Thyroid gland (tissue), 4 donors: Measurements from ENCODE around the gene CBX1. TPM values are rescaled to one million over a fixed set of nuclear protein-coding genes. Genes with fewer than 3 reads are reported as not detected.

Experiments
- DNase-seq, 2 donors: peaks; one replicate each; pipeline ENCODE4 v3.0.0-alpha.2; 2019
- H3K27ac ChIP-seq, 3 donors: fragments of 200-600 bp; sonication (generic); 1 replicate in 2 of 3; 2 replicates in 1 of 3; pipeline ENCODE4 v1.5.1; 2016 to 2019; ENCODE audit warnings: mild to moderate bottlenecking in 1 of 3, moderate library complexity in 1 of 3
- H3K27me3 ChIP-seq: fragments of 200-600 bp; sonication (generic); one replicate; pipeline ENCODE4 v1.5.1; 2019
- H3K36me3 ChIP-seq, 2 donors: fragments of 200-600 bp; sonication (generic); one replicate each; pipeline ENCODE4 v1.5.1; 2016 to 2019
- H3K4me1 ChIP-seq, 2 donors: fragments of 200-600 bp; sonication (generic); one replicate each; pipeline ENCODE4 v1.5.1; 2017 to 2019
- H3K4me3 ChIP-seq, 3 donors: fragments of 200-600 bp; sonication (generic); replicated peaks in 1 of 3; 1 replicate in 2 of 3; 2 replicates in 1 of 3; pipeline ENCODE4 v1.5.1; 2016; ENCODE audit warnings: mild to moderate bottlenecking in 1 of 3
- H3K9me3 ChIP-seq: fragments of 200-600 bp; sonication (generic); one replicate; pipeline ENCODE4 v1.5.1; 2017
- POLR2A ChIP-seq, 2 donors: fragments of 450-650 bp; IDR thresholded peaks; one replicate each; pipeline ENCODE4 v1.6.1; 2017; ENCODE audit warnings: antibody characterized with exemption in 2 of 2, mild to moderate bottlenecking in 2 of 2, moderate library complexity in 1 of 2
- WGBS, 2 donors: methylation state at CpG; one replicate each; pipeline ENCODE4 v1.1.5; 2017; 5-methylcytosine and 5-hydroxymethylcytosine counted together
- intact Hi-C: fragments of 100-400 bp; cut with DNase I; formaldehyde crosslinking; loops from one replicate; pipeline ENCODE4 v1.15.1; 2023
- microRNA counts, 2 donors: library from miRNA; unstranded; fragments of <30 nt; microRNA quantifications; one replicate each; lab custom pipeline; 2016 to 2017
- microRNA-seq: library from miRNA; unstranded; fragments of <30 nt; microRNA quantifications from one replicate; pipeline ENCODE4, GENCODE V29; 2016
- small RNA-seq: library from RNA; depleted of rRNA; stranded (forward); fragments of <200 nt; gene quantifications from one replicate; pipeline ENCODE3, GENCODE V24; 2016
- total RNA-seq, 4 donors: library from RNA; depleted of rRNA; stranded (reverse); fragments of >200 nt; gene quantifications; one replicate each; pipeline ENCODE4 v1.2.3, GENCODE V29; 2016
- TF ChIP-seq, protein P1 (sequence below), 6 experiments: fragments of 200-600 bp in 3 of 6; fragments of 450-650 bp in 3 of 6; sonication (generic) in 3 of 6; IDR thresholded peaks; one replicate each; pipeline ENCODE4 v1.5.1; 2016 to 2019; ENCODE audit warnings: antibody characterized with exemption in 6 of 6, mild to moderate bottlenecking in 2 of 6, inconsistent platforms in 1 of 6, moderate library complexity in 1 of 6

The CBX1 gene
- total RNA-seq, 4 donors from 2014 or later = 33.0 to 49.1 (median 38.2) TPM

- Histone ChIP-seq H3K4me1 (peaks cover 27 to 33% of the 10 kb centered on the region in 2 donors), H3K27ac (peak overlapping the region; percentile 86 to 92 (median 88)), H3K36me3 (no peaks in the 10 kb centered on the region), H3K4me3 (peak overlapping the region; percentile 1 to 37 (median 18)), H3K9me3 (no peaks in the 10 kb centered on the region), H3K27me3 (no peaks in the 10 kb centered on the region)
- 1% methylated on average over 31 to 41 of the region's 54 CpGs for WGBS, 2 donors
- intact Hi-C loops = loop anchor here (2.0 to 5.0 kb wide), 2 partner anchors 48 to 106 kb away; no protein-coding TSS in a partner anchor
- DNase-seq = peak; percentile 62 to 66
- TF ChIP-seq POLR2A (IDR thresholded peaks at IDR 0.05) = no peak
- TF ChIP-seq, protein P1, sequence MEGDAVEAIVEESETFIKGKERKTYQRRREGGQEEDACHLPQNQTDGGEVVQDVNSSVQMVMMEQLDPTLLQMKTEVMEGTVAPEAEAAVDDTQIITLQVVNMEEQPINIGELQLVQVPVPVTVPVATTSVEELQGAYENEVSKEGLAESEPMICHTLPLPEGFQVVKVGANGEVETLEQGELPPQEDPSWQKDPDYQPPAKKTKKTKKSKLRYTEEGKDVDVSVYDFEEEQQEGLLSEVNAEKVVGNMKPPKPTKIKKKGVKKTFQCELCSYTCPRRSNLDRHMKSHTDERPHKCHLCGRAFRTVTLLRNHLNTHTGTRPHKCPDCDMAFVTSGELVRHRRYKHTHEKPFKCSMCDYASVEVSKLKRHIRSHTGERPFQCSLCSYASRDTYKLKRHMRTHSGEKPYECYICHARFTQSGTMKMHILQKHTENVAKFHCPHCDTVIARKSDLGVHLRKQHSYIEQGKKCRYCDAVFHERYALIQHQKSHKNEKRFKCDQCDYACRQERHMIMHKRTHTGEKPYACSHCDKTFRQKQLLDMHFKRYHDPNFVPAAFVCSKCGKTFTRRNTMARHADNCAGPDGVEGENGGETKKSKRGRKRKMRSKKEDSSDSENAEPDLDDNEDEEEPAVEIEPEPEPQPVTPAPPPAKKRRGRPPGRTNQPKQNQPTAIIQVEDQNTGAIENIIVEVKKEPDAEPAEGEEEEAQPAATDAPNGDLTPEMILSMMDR (IDR thresholded peaks at IDR 0.05) = peak in 1 of 6 experiments; percentile 3
Measured at GRCh38 chr17:48024149-48025039, 76.9 kb downstream of the CBX1 start.

- intact Hi-C loops = loop anchor here (2.0 kb wide), 1 partner anchor 107 kb away; no protein-coding TSS in a partner anchor
Measured at GRCh38 chr17:48023400-48024148, 77.7 kb downstream of the CBX1 start.

GRCh38 chr17:48022901-48023300, 78.4 kb downstream of the CBX1 start:
- intact Hi-C loops = no loop called here
- H3K4me1 ChIP-seq = peaks cover 27 to 33% of the 10 kb centered on the region in 2 donors
- H3K27ac ChIP-seq = peak overlapping the region in 1 of 3 donors; percentile 86
- 77 to 81% methylated on average over 6 of the region's 6 CpGs for WGBS, 2 donors
- no peak overlapping the region for H3K4me3 ChIP-seq
- DNase-seq = no peak
- TF ChIP-seq, protein P1 (IDR thresholded peaks at IDR 0.05) = no peak
- TF ChIP-seq POLR2A (IDR thresholded peaks at IDR 0.05) = no peak
- H3K27me3 ChIP-seq = no peaks in the 10 kb centered on the region
- H3K36me3 ChIP-seq = no peaks in the 10 kb centered on the region
- H3K9me3 ChIP-seq = no peaks in the 10 kb centered on the region

More at GRCh38 chr17:48023400-48024148, 77.7 kb downstream of the CBX1 start:
- Histone ChIP-seq H3K36me3 (no peaks in the 10 kb centered on the region), H3K4me1 (peaks cover 27 to 33% of the 10 kb centered on the region in 2 donors), H3K27ac (peak overlapping the region; percentile 86 to 92 (median 88)), H3K9me3 (no peaks in the 10 kb centered on the region), H3K4me3 (peak overlapping the region in 1 of 3 donors; percentile 37), H3K27me3 (no peaks in the 10 kb centered on the region)
- peak; percentile 96 to 97 for DNase-seq
- TF ChIP-seq POLR2A (IDR thresholded peaks at IDR 0.05) = peak in 1 of 2 donors; percentile 65
- TF ChIP-seq, protein P1 (IDR thresholded peaks at IDR 0.05) = peak in 5 of 6 experiments; percentile 12 to 45 (median 34)
- 1 to 5% methylated on average over 15 to 42 of the region's 54 CpGs for WGBS, 2 donors

GRCh38 chr17:48021934-48022333, 79.3 kb downstream of the CBX1 start:
- Histone ChIP-seq H3K36me3 (no peaks in the 10 kb centered on the region), H3K4me3 (no peak overlapping the region), H3K27ac (no peak overlapping the region), H3K9me3 (no peaks in the 10 kb centered on the region), H3K27me3 (no peaks in the 10 kb centered on the region), H3K4me1 (peaks cover 26 to 32% of the 10 kb centered on the region in 2 donors)
- TF ChIP-seq, protein P1 (IDR thresholded peaks at IDR 0.05) = no peak
- WGBS, 2 donors = 76 to 86% methylated on average over 5 of the region's 5 CpGs
- intact Hi-C loops = no loop called here
- no peak for DNase-seq

MicroRNA genes within 50 kb of the gene (microRNA counts, 767-probe panel; counts per million panel counts)
- microRNA hsa-miR-152 (lab: Ali Mortazavi, UCI) = 2,693 to 5,286 counts per million in 2 donors

Small RNA genes lying within 50 kb of the gene (microRNA-seq; reads per million reads assigned to microRNA genes)
- gene MIR152 = 810 reads per million, percentile 79 among the genes with 10 or more reads in this experiment

Small RNA genes lying within 50 kb of the gene (small RNA-seq; reads per million reads assigned to genes)
- gene AC004477.2 (not detected), gene MIR152 (36.9 reads per million, percentile 95 among the genes with 10 or more reads in this experiment), gene RNU6-1201P (not detected)

Other genes with a start within 250 kb of the CBX1 start
- gene SP2, start 205.2 kb downstream of the CBX1 start, total RNA-seq = 10 to 100 TPM in 3 of 4 donors, 1 to 10 TPM in 1; 7.1 to 14.1 (median 12.3) TPM
- 100 to 1,000 TPM in 1 of 4 donors, 10 to 100 TPM in 3; 47.3 to 103 (median 78.9) TPM for gene PNPO, start 159.9 kb downstream of the CBX1 start, total RNA-seq
- 100 to 1,000 TPM in 3 of 4 donors, 10 to 100 TPM in 1; 63.6 to 150 (median 127) TPM for gene PRR15L, start 143.6 kb downstream of the CBX1 start, total RNA-seq
- gene CDK5RAP3, start 130.4 kb downstream of the CBX1 start, total RNA-seq = 100 to 1,000 TPM; 165 to 221 (median 193) TPM
- gene COPZ2, start 63.7 kb downstream of the CBX1 start, total RNA-seq = 10 to 100 TPM; 19.3 to 55.8 (median 45.2) TPM
- 100 to 1,000 TPM; 123 to 168 (median 131) TPM for gene NFE2L1, start 53.1 kb downstream of the CBX1 start, total RNA-seq
- gene SNX11, start 6.3 kb upstream of the CBX1 start, total RNA-seq = 10 to 100 TPM; 20.3 to 23.4 (median 22.0) TPM